NCI-H1092 treated with DMSO at 0.1 percent for 48 hours (cell line): ENCODE measurements around the gene CALCOCO2.
"Not testable (repeated sequence)": the region's sequence is repeated elsewhere in the genome, so short reads cannot be mapped to it uniquely, and the experiment has no call there.

Experiments
- DNase-seq: peaks from one replicate; lab custom pipeline; 2025; lab: John Stamatoyannopoulos, UW

The CALCOCO2 gene

GRCh38 chr17:48825446-48826381, 5.1 kb upstream of the CALCOCO2 start:
- DNase-seq, result no peak

DNA sequence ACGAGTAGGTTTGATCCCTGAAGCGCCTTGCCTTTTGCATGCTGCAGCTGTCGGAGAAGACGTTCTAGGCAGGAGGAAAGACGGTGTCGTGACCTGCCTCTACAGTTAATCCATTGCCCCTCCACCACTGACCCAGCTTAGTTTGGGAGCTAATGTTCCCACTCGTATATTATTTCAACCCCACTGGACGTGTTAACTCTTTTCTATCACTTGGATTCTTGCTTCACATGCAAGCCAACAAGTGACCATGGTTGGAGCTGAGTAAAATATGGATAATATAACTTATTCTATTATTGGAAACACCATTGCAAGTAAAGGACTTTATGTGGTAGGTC, 681 bp downstream of the CALCOCO2 start:
- DNase-seq, result no peak

GRCh38 chr17:48834973-48835372, 4.1 kb downstream of the CALCOCO2 start:
- DNase-seq, result no peak

DNA sequence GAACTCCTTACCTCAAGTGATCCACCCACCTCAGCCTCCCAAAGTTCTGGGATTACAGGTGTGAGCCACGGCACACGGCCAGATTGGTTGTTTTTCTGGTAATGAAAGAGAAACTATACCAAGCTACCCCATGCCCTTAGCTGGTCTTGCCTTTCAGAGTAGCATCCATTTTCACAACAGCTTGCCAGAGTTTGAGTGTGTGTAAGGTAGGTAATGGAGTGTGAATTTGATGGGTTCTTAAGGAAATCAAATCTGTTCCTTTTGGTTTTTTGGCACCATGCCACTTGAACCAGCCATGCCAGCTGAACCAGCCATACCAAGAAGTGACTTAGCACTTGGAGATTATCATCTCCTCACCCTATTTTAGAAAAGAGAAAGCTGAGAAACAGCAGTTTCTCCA, 5.1 kb downstream of the CALCOCO2 start:
- no peak for DNase-seq

DNA sequence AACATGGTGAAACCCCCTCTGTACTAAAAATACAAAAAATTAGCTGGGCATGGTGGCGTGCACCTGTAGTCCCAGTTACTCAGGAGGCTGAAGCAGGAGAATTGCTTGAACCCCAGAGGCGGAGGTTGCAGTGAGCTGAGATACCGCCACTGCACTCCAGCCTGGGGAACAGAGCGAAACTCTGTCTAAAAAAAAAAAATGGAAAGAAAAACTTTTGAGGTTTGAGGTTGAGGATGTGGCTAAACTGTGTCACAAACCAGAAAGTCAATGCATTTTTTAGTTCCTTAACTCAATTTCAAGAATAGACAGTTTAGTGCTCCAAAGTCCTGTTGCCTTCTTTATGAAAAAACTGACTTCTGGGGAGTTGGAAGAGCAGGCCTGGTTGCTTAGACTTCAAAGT, 6.6 kb downstream of the CALCOCO2 start:
- not testable (repeated sequence) for DNase-seq

DNA sequence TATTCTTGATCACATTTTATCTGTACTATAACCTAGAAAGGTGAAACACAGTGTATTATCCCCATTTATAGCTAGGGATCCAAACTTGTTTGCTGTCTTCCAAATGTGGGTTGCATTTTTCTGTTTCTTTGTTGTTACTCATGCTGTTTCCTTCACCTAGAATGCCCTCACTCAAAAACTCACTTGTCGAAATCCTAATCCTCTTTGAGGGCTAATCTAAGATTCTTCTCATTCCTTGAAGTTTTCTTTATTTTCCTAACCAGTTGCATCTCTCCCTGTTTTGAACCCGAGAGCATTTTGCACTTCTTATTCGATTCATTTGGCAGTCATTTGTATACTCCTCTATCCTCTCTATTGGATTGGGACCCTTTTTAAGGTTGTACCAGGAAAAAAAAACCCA, 9.6 kb downstream of the CALCOCO2 start:
- DNase-seq, result no peak

DNA sequence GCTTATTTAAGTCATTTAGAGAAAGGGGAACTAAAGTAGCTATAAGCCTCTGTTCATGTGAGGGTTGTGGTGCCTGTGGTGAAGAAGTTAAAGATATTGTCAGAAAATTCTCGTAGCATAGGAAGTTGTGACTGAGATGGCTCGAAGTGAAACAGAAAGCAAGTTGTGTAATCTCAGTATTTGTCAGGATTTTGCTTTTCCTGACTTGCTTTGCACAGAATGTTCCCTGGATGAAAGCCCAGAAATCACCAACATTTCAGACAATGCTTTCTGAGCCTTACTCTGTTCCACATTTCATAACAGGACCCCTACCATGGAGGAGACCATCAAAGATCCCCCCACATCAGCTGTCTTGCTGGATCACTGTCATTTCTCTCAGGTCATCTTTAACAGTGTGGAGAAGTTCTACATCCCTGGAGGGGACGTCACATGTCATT, 10.6 kb downstream of the CALCOCO2 start:
- no peak for DNase-seq

DNA sequence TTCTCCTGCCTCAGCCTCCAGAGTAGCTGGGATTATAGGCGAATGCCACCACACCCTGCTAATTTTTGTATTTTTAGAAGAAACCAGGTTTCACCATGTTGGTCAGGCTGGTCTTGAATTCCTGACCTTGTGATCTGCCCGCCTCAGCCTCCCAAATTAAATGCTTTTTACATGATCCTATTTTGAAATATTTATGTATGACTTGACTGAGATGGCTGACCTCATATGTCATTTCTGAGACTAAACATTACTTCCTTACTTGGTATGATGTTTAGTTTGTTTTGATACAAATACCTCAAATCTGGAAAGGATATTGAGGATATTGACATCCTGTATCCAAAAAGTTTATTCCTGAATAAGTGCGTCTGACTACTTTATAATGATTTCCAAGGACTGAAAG, 11.9 kb downstream of the CALCOCO2 start:
- no peak for DNase-seq

DNA sequence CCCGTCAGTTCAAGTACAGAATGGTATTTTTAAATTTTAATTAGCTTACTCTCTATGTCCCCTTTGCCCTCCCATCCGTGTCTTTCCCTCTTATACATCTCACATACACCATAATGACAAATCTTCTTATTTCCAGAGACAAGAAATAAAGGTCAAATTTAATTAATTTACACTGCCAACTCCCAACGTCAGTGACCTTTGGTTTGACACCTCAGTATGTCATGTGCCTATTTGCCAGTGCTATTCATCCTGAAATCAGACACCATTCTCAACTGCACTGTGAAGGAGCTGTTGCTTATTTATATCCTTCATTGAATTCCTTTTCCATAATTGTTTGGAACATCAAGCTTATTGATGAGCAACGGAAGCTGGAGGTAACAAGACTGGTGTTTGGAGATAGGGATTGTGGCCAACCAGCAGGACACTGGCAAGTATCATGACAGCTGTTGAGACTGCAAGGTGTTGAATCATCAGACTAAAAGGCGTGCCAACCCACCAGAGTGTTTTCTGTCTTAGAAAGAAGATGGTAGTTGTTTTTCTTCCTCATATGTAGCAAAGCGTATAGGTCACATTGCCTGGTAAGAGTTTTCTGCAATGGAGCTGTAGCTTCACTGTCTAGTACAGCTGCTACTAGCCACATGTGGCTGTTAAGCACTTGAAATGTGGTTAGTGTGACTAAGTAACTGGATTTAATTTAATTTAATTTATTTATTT, 12.5 kb downstream of the CALCOCO2 start:
- no peak for DNase-seq

DNA sequence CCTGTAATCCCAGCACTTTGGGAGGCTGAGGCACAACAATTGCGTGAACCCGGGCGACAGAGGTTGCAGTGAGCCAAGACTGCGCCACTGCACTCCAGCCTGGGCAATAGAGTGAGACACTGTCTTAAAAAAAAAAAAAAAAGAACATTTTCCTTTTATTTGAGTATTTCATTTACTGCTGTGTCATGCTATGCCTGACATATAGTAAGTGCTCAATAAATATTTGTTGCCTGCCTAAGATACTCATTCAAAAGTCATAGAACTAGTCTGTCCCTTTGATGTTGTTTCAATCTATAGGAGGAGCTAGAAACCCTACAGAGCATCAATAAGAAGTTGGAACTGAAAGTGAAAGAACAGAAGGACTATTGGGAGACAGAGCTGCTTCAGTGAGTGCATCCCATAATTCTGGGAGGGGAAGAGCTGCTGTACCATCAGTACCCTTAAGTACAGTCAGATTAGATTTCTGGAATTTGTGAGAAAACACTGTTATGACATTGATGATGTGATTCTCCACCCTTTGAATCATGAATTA, 20.0 kb downstream of the CALCOCO2 start:
- DNase-seq, result no peak

- DNase-seq, result no peak
Measured at GRCh38 chr17:48854774-48855476, 24.1 kb downstream of the CALCOCO2 start.

DNA sequence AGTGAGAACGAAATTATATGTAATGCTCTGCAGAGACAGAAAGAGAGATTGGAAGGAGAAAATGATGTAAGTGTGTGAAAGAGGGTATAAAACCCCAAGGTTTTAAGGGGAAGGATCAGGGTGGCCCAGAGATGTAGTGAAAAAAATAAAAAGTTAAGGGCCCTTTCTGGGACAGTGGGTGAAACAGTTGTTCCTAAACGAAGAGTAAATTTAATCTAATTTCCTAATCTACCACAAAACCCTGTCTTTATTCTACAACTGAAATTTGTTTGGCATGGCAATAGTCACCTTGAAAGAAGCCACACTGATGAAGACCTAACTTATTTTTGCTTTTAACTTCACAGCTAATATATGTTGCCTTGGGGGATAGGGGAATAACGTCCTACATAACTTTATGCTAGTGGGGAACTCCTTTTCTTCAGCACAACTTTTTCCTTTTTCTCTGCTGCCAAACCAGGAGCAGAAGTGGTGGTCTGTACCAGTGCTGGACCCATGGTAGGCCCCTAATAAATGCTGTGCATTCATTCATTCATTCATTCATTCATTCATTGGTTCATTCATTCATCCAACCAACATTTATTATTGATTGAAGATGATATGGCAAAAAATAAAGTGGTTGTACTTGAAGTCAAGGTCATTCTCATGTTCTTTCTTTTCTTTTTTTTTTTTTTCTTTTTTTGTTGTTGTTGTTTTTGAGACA, 25.4 kb downstream of the CALCOCO2 start:
- no peak for DNase-seq

DNA sequence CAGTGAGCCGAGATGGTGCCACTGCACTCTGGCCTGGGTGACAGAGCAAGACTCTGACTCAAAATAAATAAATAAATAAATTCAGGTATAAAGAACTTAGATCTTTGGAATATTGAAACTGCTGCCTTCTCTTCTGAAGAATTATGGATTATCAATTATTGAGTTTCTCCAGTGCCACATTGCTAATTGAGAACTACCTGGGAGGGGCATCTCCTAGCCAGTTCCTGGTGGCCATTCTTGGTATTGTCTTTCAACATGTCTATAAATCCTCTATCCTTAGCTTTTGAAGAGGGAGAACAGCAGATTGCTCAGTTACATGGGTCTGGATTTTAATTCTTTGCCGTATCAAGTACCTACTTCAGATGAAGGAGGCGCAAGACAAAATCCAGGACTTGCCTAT, 29.2 kb downstream of the CALCOCO2 start:
- no peak for DNase-seq

DNA sequence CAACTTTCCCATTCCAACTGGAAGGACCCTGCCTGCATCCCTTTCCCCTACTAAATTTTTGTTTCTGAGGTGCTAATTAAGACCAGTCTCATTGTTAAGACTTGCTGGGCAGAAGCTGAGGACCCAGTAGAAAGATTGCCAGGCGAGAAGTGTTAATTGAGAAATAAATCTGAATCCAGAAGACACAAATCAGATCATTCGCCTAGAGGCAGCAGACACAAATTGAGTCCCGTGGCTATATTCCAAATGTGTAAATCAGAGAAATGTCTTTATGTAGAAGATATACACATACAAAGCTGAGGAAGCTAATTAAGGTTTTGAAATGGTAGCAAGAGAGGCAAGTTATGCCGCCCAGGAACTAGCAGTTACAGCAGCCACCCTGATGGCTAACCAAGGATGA, 29.6 kb downstream of the CALCOCO2 start:
- DNase-seq, result no peak

- DNase-seq, result no peak
Measured at GRCh38 chr17:48868916-48869500, 38.2 kb downstream of the CALCOCO2 start.

DNA sequence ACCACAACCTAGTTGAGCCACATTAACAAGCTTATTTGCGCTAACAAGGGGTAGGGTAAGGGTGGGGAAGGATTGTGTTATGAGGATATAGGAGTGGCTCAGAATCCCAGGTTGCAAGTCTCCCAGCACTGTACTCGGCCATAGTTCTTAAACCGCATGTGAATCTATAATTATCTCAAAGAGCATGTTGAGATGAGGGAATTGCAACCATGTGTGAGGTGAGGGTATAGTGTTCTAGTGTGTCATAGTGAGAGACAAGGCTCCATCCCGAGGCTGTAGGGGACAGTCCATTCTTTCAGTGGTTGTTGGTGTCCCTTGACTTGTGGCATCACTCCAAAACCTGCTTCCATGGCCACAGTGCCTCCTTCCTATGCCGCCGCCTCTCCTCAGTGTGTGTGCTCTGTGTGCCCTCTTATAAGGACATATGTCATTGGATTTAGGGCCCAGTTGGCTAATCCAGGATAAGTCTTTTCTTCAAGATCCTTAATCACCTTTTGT, 39.0 kb downstream of the CALCOCO2 start:
- no peak for DNase-seq

- DNase-seq, result no peak
Measured at GRCh38 chr17:48871035-48871550, 40.3 kb downstream of the CALCOCO2 start.

- no peak for DNase-seq
Measured at GRCh38 chr17:48871551-48872351, 40.9 kb downstream of the CALCOCO2 start.

- not testable (repeated sequence) for DNase-seq
Measured at GRCh38 chr17:48872409-48872808, 41.6 kb downstream of the CALCOCO2 start.

DNA sequence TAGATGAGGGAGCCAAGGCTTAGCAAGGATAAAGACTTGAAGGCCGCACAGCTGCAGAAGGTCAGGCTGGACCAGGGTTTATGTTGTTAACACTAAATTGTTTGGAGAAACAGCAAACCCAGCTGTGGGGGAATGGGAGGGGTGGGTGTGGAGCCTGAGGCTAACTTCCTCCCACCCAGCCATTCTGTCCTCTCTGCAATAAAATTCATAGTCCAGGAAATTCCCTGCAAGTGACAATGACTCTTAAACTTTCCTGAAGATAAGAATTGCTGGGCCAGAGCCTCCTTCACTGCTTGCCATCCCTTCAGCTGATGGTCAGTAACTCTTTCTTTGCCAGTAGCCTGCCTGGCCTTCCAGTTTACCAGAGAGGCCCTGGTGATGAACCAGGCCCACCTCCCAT, 42.4 kb downstream of the CALCOCO2 start:
- no peak for DNase-seq
